Pulmonary artery endothelial cell (primary cell): ENCODE measurements around the gene NABP2. TPM values are rescaled to one million over a fixed set of nuclear protein-coding genes. Genes with fewer than 3 reads are reported as not detected.

Source experiments
- DNase-seq: peaks from one replicate; pipeline ENCODE4 v3.0.0-alpha.2; 2011; ENCODE audit warnings: low read depth, low spot score
- total RNA-seq: library from RNA; depleted of rRNA; stranded (reverse); fragments of >200 nt; gene quantifications from 2 replicates; pipeline ENCODE4 v1.2.3, GENCODE V29; 2014

The NABP2 gene
- 37.1 and 44.1 TPM in 2 replicates for total RNA-seq

DNA sequence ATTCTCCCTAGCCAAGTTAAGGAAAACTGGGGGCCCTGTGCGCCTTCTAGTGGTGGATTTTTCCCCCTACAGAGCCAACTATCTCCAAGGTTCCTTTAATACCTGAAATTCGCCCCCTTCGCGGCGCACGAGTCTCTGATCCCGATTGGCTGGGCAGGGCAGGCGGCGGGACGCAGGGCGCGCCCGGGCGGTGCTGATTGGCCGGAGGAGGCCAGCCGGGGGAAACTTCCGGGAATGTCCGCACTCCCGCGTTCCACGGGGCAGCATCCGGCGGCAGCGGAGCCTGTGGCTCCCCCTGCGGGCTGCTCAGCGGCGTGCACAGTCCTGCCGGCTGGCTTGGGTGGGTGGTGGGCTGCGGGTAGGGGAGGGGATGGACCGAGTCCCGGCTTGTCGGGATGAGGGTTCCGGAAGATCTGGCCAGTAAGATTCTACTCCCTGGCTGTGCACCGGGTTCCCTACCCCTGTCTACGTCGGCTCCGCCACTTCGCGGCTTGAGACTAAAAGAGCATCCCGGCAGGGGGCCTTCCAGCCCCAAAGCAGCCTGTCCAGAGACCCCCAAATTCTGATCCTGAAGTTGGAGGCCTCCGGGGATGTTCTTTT is at the start of gene NABP2:
TSS of gene NABP2 (plus strand) at position 241 of the 600 bp plus-strand sequence. CDS start 515 bp downstream, outside the sequence.
- peak; percentile 92 for DNase-seq

DNA sequence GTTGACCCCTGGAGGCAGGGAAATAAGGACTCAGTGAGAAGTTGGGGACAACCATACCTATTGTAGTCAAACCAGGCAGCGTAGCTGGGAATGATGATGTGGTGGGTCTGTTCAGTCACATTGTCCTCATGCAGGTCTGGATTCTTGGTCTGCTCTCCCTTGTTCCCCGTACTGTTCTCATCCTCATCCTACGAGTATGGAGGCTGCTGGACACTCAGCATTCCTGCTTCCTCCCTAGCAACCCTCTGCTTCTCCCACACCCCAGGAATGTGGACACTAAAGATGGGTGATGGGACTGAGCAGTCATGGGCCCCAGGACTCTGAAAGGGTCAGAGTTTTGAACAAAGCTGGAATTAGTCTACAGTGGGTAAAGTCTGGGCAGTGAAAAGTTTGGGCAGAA is 45.8 kb upstream of the NABP2 start:
- DNase-seq = no peak

DNA sequence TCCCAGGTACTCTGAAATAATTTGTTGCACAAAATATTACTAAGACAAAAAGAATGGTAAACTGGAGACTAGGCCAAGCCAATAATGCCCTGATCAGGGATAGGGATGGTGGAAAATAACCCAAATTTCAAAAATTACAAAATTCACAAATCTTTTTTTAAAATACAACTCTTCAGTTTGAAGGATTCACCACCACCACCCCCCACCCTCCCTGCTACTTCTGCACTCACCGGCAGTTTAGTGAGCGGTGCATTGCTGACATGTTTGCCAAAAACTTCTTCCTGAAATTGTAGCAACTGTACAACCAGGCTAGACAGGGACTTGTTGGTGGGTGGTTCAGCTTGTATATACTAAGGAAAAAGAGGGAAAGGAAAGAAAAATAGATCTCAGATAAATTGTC is 37.2 kb upstream of the NABP2 start:
- DNase-seq = no peak

DNA sequence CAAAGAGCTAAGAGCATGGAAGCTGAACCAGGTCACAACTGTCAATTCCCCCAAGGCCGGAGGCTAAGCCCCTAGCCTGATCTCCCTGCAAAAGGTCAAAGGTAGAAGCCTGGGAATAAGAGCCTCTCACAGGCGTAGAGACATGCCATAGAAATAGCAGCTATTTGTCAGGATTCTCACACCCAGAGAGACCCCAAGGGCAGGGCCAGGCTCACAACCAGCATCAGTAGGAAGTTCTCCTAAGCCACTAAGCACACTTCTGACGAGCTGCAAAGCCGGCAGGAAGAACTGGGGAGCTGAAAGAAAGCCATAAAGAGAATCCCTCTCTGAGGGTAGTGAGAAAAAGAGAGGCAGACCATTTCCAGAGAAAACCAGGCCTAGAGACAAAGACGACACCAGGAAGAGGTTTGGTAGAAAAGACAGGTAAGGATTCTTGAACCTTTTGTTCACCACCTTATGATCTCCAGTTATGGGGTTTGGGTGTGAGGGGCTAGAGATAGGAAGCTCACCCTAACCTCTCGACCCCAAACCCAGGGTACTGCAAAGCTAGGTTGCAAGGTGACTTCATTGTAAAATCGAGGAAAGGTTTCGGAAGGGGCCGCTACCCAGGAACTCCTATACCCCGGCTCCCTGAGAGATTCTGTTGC is 35.9 kb upstream of the NABP2 start:
- no peak for DNase-seq

DNA sequence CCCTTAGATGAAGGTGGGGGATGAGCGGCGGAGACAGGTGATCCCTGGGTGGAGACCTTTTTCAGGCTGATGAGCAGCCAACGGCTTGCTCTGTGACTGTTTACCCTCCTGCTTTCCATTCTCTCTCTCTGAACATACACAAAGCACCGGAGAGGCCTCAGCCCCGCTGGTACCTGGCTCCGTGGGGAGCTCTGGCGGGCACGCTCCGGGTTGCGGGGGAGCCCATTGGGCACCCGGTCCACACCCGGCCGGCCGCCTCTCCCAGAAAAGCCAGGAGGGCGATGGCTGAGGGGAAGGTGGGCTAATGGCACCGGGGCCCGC is 35.4 kb upstream of the NABP2 start:
- no peak for DNase-seq

DNA sequence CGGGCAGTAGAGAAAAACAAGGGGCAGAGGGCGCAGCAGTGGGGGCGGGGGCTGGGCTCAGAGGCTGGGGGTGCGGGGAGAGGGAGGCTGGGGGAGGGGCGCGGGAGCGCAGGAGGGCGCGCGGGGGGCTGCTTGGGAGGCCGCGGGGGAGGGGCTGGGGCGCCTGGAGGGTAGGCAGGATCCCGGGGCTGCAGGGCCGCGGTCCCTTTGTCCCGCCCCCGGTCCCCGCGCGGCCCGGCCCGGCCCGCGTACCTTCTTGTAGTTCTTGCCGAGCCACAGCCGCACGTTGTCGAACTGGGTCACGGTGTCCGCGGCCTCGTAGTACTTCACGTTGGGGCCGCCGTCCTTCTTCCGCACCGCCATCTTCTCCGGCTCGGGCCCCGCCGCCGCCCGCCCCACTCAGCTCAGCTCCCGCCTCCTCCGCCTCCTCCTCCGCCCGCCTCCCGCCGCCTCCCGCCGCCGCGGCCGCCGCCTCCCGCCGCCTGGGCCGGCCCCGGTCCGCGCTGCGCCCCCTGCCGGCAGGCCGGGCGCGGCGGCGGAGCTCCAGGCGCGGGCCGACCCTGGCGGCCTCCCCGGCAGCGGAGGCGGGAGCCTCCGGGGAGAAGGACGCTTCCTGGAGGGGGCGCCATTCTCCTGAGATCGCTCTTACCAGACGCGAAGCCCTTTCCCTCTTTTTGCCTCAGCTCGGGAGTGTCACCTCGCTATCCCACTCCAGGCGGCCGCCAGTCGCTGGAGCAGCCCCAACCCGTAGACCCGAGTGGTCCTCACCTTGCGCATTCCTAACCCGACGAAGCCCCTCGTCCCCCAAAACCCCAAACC is 34.8 kb upstream of the NABP2 start, which contains the start of gene SMARCC2:
TSS of gene SMARCC2 (minus strand) at position 385 of the 819 bp plus-strand sequence. CDS start at position 363, 22 bp downstream.
- DNase-seq = peak; percentile 60

DNA sequence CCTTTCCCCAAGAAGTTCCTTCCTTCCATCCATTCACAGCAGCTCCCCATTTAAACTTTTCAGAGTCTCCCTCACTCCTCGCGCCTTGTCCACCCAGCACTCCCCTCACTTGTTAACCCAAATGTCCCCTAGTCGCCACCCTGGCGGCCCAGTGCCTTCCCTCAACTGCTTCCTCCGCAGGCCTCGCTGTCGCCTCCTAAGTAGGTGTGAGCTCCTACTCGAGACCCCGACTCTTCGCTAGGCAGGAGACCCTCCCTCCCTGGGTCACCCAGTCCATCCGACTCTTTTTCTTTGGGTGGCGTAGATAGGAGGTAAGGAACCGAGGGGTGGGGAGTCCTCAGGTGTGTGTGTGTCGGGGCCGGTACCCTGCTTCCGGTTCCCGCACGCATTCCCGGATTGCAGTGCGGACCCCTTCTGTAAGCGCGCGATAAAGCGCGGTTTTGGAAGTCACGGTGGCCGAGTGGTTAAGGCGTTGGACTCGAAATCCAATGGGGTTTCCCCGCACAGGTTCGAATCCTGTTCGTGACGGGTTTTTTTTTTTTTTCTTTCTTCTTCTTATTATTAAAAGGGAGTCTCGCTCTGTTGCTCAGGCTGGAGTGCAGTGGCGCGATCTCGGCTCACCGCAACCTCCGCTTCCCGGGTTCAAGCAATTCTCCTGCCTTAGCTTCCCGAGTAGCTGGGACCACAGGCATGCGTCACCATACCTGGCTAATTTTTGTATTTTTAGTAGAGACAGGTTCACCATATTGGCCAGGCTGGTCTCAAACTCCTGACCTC is 34.0 kb upstream of the NABP2 start:
- peak; percentile 43 for DNase-seq

DNA sequence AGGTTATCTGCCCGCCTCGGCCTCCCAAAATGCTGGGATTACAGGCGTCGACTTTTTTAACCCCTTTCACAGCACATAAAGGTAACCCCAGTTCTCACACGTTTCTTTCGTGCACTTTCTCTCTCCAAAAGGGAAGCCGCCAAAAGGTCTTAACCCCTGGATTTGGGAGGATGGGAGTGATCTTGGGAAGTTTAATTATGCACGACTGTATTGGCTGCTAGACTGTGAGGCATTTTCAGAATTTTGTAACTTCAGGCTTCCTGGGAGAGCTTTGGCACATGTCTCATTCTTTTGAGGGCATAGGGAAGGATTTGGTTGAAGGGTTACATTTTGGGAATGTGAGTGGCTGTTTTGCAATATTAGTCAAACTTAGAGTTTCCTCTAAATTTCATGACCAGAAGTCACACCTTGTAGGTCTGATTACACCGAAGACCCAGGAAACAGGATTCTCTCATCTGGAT is 33.4 kb upstream of the NABP2 start:
- DNase-seq = no peak

DNA sequence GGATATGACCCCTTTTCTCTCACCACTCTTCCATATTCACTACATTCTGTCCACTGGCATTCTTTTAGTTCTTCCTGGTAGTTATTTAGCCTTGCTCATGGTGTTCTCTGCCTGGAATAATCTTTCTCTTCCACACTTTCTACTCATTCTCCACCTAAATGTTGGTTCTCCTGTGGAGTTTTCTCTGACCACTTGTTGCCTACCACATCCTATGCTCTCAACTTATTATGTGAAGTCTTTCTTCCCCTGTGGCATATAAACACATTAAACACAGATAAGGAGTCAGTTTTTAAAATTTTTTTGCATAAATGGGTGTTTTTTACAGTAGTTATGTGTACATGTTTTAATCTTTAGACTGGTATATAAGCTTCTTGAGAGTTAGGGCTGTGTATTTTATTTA is 31.6 kb upstream of the NABP2 start:
- DNase-seq = no peak

DNA sequence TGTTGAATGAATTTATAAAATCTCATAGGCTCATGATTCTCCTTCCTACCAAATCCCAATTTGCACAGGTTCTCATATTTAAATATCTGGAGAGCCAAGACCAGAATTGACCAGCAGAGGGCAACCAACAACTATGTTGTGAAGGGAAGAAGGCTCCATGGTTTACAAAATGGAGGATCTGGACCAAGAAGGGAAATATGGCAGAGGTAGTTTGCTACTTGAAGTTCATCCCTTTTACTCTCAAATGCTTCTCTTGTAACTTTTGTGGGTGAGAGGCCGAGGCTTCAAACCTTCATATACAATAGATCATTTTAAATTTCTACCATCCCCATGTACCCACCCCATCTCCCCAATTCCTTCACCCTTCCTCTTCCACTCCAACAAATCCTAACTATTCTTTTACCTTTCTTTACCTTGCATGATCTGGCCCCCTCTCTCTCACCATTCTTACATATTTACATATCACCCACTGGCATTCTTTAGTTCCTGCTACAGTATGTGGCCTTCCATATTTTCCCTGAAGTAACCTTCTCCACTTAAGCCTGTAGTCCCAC is 31.0 kb upstream of the NABP2 start:
- DNase-seq = peak; percentile 66

DNA sequence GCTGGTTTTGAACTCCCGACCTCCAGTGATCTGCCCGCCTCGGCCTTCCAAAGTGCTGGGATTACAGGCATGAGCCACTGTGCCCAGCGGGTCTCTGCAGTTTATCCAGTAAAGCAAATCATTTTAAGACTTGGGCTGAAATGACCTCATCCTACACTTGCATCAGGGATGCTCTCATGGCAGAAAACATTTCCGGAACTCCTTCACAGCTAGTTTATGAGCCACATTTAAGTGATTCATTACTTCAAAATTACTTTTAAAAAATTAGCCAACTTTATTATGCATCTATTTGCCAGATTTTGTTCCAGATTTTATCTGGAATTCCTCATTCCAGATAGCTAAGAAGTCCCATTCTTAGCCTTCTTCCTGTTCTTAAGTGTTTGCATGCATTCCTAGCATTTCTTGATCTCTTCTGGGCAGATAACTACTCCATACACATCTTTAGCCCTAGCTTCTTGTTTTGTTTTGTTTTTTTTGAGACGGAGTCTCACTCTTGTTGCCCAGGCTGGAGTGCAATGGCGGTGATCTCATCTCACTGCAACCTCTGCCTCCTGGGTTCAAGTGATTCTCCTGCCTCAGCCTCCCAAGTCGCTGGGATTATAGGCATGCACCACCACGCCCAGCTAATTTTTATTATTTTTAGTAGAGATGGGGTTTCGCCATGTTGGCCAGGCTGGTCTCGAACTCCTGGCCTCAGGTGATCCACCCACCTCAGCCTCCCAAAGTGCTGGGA is 27.2 kb upstream of the NABP2 start:
- DNase-seq = peak; percentile 93

DNA sequence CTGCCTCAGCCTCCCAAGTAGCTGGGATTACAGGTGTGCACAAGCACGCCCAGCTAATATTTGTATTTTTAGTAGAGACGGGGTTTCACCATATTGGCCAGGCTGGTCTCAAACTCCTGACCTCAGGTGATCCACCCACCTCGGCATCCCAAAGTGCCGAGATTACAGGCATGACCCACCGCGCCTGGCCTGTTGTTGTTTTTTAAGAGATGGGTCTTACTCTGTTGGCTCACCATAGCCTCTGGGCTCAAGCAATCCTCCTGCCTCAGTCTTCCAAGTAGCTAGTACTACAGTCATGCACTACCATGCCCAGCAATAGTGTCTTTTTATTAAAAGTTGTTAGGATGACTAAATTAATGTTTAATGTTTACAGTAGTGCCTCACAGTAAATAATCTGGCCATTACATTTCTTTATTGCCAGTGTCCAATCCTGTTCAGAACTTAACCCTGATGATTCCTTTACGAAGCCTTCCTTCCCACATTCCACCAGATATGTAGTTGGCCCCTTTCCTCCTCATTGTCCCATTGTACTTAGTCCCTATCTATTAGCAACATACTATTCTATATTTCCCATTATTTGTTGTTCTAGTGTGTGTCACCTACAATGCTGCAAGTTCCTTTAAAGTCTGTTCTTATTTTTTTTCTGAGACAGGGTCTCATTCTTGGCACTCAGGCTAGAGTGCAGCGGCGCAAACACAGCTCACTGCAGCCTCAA is 26.1 kb upstream of the NABP2 start:
- DNase-seq = peak; percentile 87

DNA sequence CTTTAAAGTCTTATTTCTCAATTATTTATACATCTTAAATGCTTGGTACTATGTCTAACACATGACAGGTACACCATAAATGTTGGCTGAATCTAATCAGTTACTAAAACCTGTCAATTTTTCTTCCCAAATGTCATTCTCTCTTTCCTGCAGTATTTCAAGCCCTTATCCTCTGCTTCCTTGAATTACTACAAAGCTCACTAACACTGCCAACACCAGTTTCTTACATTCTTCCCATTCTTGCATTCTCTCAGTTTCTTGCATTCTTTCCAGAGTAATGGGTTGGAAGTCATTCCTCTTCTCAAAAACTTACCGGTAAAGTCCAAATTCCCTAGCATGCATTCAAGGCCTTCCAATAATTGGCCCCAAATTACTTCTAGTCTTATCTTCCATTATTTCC is 25.3 kb upstream of the NABP2 start:
- DNase-seq = no peak

DNA sequence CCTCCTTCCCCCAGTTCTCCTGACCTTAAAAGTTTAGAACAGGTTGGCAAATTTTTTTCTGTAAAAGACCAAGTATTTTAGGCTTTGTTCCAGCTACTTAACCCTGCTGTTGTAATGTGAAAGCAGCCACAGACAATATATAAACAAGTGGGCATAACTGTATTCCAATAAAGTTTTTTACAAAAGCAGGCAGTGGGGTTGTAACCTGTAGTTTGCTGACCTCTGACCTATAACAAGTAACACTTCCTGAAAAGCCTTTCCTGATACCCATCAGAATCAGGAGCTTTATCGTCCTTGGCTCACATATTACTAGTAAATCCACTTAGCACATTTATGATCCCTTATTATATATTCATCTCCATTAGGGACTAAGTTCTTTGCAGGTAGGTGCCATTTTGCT is 21.8 kb upstream of the NABP2 start:
- no peak for DNase-seq

DNA sequence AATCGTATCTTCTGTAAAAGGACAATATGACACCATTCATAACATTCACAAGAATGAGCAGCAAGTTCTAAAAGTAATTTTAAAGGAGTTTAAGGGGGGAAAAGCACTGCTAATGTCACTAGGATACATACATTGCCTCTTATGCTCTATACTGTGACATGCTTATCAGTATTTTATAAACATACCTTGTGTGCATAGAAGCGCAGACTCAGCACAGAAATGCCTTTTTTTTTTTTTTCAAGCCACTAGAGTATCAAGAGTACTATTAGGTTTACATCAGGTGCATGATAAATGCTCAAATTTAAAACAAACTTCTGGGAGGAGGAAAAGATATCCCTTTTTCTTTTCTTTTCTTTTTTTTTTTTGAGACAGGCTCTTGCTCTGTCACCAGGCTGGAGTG is 21.3 kb upstream of the NABP2 start:
- no peak for DNase-seq

DNA sequence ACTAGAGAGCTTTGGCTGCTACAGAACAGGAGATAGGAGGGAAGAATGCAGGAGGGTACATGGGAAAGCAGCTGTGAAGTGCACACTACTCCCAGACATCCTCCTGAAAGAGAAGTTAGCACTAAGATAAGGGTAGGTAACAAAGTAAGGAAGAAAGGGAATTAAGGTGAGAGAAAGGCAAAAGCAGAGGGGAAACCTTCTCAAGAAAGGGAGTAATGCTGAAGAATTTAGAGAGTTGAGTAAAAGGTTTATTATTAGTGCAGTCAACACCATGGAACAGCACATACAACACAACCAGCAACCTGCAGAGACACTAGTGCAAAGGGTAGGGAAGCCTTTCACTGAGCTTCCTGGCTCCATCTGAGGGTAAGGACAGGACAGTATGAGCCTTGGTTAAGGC is 19.9 kb upstream of the NABP2 start:
- no peak for DNase-seq

DNA sequence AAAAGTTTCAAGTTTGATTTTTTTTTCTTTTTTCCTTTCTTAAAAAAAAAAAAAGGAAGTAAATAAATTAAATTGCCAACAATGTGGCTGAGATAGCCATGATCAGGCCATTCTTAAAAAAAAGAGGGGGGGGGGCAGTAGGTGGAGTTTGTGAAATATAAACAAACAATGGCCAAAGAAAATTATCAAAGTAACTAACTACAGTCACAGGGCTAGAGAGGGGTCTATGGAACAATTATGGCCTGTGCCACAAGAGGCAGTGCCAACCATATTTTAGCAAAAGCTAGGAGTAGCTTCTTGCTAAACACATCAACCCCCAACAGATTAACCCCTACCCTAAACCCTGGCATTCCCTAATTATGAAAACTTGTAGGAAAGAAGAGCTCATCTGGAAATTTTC is 18.7 kb upstream of the NABP2 start:
- DNase-seq = no peak

DNA sequence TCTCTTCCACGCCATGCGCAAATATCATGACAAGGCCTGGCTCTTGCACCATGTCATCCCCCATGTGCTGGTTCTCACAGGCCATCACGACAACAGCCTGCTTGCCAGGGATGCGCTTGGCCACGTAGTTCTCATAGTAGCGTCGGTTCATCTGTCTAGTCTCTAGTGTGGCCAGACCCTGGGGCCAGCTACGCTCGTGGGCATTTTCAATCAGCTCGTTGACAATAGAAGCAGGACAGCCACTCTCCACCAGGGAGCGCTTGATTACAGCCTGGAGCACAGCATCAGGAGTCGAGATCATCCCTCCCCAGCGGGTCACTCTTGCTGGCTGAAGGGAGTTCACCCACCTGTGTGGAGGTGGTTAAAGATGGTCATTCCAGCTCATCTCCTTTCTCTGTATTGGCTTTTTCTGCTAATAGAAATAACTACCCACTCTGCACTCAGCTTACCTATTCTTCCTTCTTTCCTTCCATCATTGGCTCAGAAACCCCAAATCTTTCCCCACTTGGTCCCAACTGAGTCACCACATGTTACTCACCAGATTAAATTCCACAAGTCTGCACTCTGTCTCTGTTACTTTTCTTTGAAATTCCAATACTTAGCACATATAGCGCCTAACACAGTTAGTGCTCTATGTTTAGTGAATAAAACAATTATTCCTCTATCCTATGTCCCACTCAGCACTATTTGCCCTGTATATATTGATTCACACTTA is 17.5 kb upstream of the NABP2 start:
- no peak for DNase-seq

DNA sequence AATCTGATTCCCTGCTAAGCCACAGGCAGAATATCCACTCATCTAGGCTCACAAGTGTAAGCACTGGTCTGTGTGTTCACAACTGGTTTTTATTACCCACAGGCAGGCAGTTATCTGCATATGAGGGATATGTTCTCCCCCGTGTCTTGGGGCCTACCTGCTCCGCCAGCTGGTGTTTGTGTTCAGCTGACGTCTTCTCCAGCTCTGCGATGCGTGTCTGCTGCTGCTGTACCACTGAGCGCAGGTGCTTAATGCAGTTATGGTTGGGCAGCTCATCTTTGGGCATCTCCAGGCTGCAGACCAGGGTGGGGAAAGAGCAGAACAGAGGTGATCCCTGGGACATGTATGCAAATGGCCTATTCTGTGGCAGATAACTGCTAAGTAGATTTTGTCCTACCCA is 16.1 kb upstream of the NABP2 start:
- DNase-seq = no peak
